Thoracic aorta (tissue), 2 donors: ENCODE data around the gene ADAMTS14. TPM values are rescaled to one million over a fixed set of nuclear protein-coding genes. Genes with fewer than 3 reads are reported as not detected.

ENCODE experiments used
- ATAC-seq: fragments of 150-250 bp; one replicate; pipeline ENCODE4 v1.8.0; 2017; ENCODE audit warnings: low read depth; ENCODE audit not compliant: insufficient number of reproducible peaks, low FRiP score
- DNase-seq: peaks from one replicate; pipeline ENCODE4 v3.0.0-alpha.2; 2020; ENCODE audit warnings: low spot score
- H3K27ac ChIP-seq, 2 donors: fragments of 200-600 bp; sonication (generic); 1 replicate in 1 of 2; 2 replicates in 1 of 2; pipeline ENCODE4 v1.5.1; 2016; ENCODE audit warnings: mild to moderate bottlenecking in 2 of 2, moderate library complexity in 2 of 2
- H3K27me3 ChIP-seq: fragments of 200-600 bp; sonication (generic); replicated peaks from 2 replicates; pipeline ENCODE4 v1.6.0; 2016; ENCODE audit warnings: mild to moderate bottlenecking; ENCODE audit not compliant: insufficient read depth
- H3K36me3 ChIP-seq: fragments of 200-600 bp; sonication (generic); one replicate; pipeline ENCODE4 v1.5.1; 2016
- H3K4me1 ChIP-seq, 2 donors: fragments of 200-600 bp; sonication (generic); 1 replicate in 1 of 2; 2 replicates in 1 of 2; pipeline versions ENCODE4 v1.5.1 to v1.6.0; 2016; ENCODE audit warnings: low read depth in 2 of 2, mild to moderate bottlenecking in 1 of 2; ENCODE audit not compliant: control insufficient read depth in 1 of 2
- H3K4me3 ChIP-seq: fragments of 200-600 bp; sonication (generic); 2 replicates; pipeline ENCODE4 v1.5.1; 2016; ENCODE audit warnings: mild to moderate bottlenecking
- H3K9me3 ChIP-seq: fragments of 200-600 bp; sonication (generic); 2 replicates; pipeline ENCODE4 v1.5.1; 2016
- total RNA-seq, 2 donors: library from RNA; depleted of rRNA; stranded (reverse); fragments of >200 nt; gene quantifications; one replicate each; pipeline versions ENCODE4 v1.1.0 to v1.2.3, GENCODE V29; 2016
- TF ChIP-seq, protein P1 (sequence below): fragments of 200-600 bp; sonication (generic); IDR thresholded peaks from one replicate; pipeline ENCODE4 v1.5.1; 2019; ENCODE audit warnings: antibody characterized with exemption

Gene ADAMTS14
- total RNA-seq, 2 donors from 2014 or later, result 1.3 TPM; not detected in 1

DNA sequence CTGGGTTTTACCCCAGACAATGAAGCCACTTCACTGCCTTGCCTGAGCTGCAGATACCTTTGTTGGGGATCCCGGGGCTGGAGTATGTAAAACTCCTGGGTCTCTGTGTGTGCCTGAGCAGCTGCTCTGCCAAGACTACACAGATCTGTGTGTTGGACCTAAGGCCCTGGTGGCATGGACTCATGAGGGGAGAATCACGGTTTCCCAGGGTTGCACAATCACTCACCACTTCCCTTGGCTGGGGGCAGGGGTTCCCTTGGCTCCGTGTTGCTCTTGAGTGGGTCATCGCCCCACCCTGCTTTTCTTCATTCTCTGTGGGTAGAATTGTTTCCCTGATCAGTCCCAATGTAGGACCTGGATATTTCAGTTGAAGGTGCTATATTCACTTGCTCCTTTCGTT, 126.8 kb downstream of the ADAMTS14 start:
- no peak overlapping the region for H3K4me3 ChIP-seq
- no peak for DNase-seq
- no peaks in the 10 kb centered on the region for H3K36me3 ChIP-seq
- no peaks in the 10 kb centered on the region for H3K9me3 ChIP-seq
- ATAC-seq, result no peak
- H3K27ac ChIP-seq, result no peak overlapping the region
- TF ChIP-seq, protein P1, sequence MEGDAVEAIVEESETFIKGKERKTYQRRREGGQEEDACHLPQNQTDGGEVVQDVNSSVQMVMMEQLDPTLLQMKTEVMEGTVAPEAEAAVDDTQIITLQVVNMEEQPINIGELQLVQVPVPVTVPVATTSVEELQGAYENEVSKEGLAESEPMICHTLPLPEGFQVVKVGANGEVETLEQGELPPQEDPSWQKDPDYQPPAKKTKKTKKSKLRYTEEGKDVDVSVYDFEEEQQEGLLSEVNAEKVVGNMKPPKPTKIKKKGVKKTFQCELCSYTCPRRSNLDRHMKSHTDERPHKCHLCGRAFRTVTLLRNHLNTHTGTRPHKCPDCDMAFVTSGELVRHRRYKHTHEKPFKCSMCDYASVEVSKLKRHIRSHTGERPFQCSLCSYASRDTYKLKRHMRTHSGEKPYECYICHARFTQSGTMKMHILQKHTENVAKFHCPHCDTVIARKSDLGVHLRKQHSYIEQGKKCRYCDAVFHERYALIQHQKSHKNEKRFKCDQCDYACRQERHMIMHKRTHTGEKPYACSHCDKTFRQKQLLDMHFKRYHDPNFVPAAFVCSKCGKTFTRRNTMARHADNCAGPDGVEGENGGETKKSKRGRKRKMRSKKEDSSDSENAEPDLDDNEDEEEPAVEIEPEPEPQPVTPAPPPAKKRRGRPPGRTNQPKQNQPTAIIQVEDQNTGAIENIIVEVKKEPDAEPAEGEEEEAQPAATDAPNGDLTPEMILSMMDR, result no peak
- H3K27me3 ChIP-seq, result no peaks in the 10 kb centered on the region
- no peaks in the 10 kb centered on the region for H3K4me1 ChIP-seq

DNA sequence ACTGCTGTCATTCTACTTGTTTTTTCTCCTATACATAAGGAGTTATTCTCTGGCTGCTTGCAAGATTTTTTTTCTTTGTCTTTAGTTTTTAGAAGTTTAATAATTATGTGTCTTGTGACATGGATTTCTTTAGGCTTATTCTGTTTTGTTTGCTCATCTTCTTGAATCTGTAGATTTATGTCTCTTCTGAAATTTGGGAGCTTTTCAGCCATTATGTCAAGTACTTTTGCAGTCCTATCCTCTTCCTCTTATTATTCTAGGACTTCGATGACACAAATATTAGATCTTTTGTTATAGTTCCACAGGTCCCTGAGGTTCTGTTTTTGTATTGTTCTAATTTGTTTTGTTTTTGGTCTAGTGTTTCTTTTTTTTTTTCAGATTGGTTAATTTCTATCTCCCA, 129.5 kb downstream of the ADAMTS14 start:
- no peak overlapping the region for H3K4me3 ChIP-seq
- H3K36me3 ChIP-seq, result no peaks in the 10 kb centered on the region
- no peak for DNase-seq
- no peak overlapping the region for H3K27ac ChIP-seq
- no peak for ATAC-seq
- H3K27me3 ChIP-seq, result no peaks in the 10 kb centered on the region
- TF ChIP-seq, protein P1, result no peak
- no peaks in the 10 kb centered on the region for H3K9me3 ChIP-seq
- H3K4me1 ChIP-seq, result no peaks in the 10 kb centered on the region

DNA sequence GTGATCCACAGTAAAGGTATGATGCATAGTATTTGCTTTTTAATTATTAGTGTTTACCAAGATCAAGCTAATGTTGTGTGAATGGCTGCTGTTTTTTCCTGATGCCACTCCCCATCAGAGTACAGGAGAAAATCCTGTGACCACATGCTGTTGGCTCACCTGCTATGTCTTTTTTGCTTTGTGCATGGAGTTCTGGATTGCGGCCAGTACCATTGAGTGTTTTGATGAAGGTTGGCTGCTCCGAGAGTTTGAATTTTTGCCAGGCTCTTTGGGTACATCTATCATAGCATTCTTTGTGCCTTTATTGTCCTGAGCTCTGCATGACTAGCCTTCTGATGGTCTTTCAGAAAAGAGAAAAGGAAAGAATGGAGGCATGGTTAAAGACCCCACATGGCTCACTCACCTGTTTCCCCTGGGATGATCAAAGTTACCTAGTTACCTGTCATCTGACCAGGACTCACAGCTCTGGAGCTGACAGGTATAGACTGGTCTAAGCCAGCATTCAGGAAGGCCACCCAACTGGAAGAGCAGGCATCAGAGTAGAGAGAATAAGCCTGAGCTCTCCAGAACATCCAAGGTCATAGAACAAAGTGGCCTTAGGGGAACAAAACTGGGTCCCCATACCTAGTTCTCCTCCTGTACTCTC, 131.6 kb downstream of the ADAMTS14 start:
- Histone ChIP-seq H3K36me3 (no peaks in the 10 kb centered on the region), H3K9me3 (no peaks in the 10 kb centered on the region), H3K27ac (no peak overlapping the region), H3K4me3 (no peak overlapping the region), H3K4me1 (no peaks in the 10 kb centered on the region), H3K27me3 (no peaks in the 10 kb centered on the region)
- TF ChIP-seq, protein P1, result no peak
- ATAC-seq (no peak), DNase-seq (no peak)

DNA sequence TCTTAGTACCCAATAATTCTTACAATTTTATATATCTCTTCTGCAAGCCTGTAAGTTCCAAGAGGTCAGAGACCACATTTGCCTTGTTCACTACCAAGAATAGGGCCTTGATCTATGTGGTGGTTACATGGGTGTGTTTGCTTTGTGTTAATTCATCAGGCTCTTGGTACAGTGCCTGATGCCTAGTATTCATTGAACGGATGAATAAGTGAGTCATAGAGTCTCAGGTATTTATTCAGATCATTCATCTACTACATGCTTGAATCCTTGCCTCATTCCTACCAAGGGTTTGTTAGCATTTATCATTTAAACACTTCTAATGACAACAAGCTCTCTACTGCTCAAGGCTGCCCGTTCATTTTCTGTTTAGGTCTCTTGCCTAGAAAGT, 132.1 kb downstream of the ADAMTS14 start:
- H3K9me3 ChIP-seq, result no peaks in the 10 kb centered on the region
- ATAC-seq, result no peak
- DNase-seq, result no peak
- no peaks in the 10 kb centered on the region for H3K27me3 ChIP-seq
- TF ChIP-seq, protein P1, result no peak
- no peak overlapping the region for H3K4me3 ChIP-seq
- no peaks in the 10 kb centered on the region for H3K4me1 ChIP-seq
- no peaks in the 10 kb centered on the region for H3K36me3 ChIP-seq
- no peak overlapping the region for H3K27ac ChIP-seq

DNA sequence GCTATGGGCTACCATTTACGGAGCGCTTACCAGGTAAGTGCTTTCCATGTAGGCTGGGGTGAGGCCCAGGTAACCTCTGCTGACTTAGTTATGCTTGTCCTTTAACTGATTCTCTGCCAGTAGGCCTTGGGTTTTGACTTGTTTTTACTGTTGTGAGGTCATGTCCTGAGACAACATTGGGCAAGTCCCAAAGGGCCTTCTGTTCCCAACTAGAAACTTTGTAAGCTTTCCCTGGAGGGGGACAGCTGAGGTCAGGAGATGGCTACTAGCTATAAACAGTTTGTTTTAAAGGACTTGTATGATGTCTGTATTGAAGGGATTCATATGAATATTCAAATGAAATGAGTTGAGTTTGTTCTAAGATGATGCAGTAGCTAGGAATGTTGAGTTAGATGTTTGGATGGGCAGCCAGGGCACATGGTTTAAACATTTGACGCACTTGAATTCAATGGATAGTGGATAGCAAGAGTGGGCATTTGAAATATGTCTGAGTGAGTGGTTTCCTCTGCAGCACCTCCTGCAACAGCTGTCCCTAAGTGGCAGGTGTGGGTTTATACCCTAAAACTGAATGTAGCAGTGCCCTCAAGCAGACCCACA, 133.4 kb downstream of the ADAMTS14 start:
- Histone ChIP-seq H3K4me1 (no peaks in the 10 kb centered on the region), H3K36me3 (no peaks in the 10 kb centered on the region), H3K4me3 (no peak overlapping the region), H3K27ac (no peak overlapping the region), H3K9me3 (no peaks in the 10 kb centered on the region), H3K27me3 (no peaks in the 10 kb centered on the region)
- TF ChIP-seq, protein P1, result no peak
- ATAC-seq (no peak), DNase-seq (no peak)
